ENCODE data around the gene CYCS. TPM values are rescaled to one million over a fixed set of nuclear protein-coding genes. Genes with fewer than 3 reads are reported as not detected.

CYCS gene
- total and polyA plus RNA-seq, 2 of the 8 experiments (the other 6 are each of a cell fraction or from before 2014, with no cell fraction given) = 48.6 to 229 TPM

GRCh38 chr7:25073451-25073850, 51.6 kb downstream of the CYCS start:
- H3K4me1 ChIP-seq (replicated peaks in 1 of 4; ENCODE audit: control insufficient read depth in 3 of 4, insufficient read depth in 4 of 4, low read length in 3 of 4) = no peaks in the 10 kb centered on the region; a peak in 1 of 7 replicates
- no peak overlapping the region for H4K8ac ChIP-seq (ENCODE audit: extremely low read depth, insufficient read depth, low read length)
- no peaks in the 10 kb centered on the region for H3K9me3 ChIP-seq (ENCODE audit: insufficient read depth in 2 of 2, low read depth in 1 of 2, low read length in 1 of 2)
- no peak overlapping the region for H2BK5ac ChIP-seq (ENCODE audit: low read depth, low read length)
- H2BK12ac ChIP-seq (ENCODE audit: low read depth, low read length) = no peak overlapping the region
- no peak overlapping the region for H3K9ac ChIP-seq (replicated peaks in 1 of 4; ENCODE audit: extremely low read depth in 1 of 4, low read depth in 3 of 4, low read length in 3 of 4)
- H2BK120ac ChIP-seq (replicated peaks; ENCODE audit: low read depth, low read length) = no peak overlapping the region
- no peak overlapping the region for H3K18ac ChIP-seq (ENCODE audit: extremely low read depth, low read length)
- CTCF ChIA-PET (ENCODE audit: partially characterized antibody) = interaction anchor here (1.1 to 2.2 kb wide), 5 partner anchors 21 to 264 kb away, joined by 3 to 7 read pairs (median 4); no protein-coding TSS in a partner anchor
- H3K56ac ChIP-seq (replicated peaks; ENCODE audit: insufficient read length, low read depth, low read length) = no peak overlapping the region
- no peaks in the 10 kb centered on the region for H3K36me3 ChIP-seq (ENCODE audit: control insufficient read depth in 2 of 4, insufficient read depth in 4 of 4, low read length in 3 of 4)
- H4K91ac ChIP-seq (replicated peaks; ENCODE audit: insufficient read length, low read length) = no peak overlapping the region
- H2AK5ac ChIP-seq (ENCODE audit: low read depth, low read length) = no peak overlapping the region
- H3K79me2 ChIP-seq (ENCODE audit: control insufficient read depth in 1 of 2, insufficient read depth in 2 of 2, low read length in 2 of 2) = no peaks in the 10 kb centered on the region
- H3K79me1 ChIP-seq (ENCODE audit: low read depth, low read length) = no peaks in the 10 kb centered on the region
- no peaks in the 10 kb centered on the region for H3K23me2 ChIP-seq (ENCODE audit: low read depth, low read length)
- no peak overlapping the region for H3K4me2 ChIP-seq (ENCODE audit: insufficient read depth in 1 of 2, low read depth in 2 of 2, low read length in 2 of 2)
- no peak overlapping the region for H3K14ac ChIP-seq (ENCODE audit: insufficient read length)
- H3K4ac ChIP-seq (replicated peaks; ENCODE audit: insufficient read length, low read depth, low read length) = no peak overlapping the region
- FAIRE-seq = no peak
- no peak for DNase-seq (ENCODE audit: low read depth in 1 of 2, low spot score in 2 of 2)
- no peak overlapping the region for H2BK20ac ChIP-seq (ENCODE audit: low read length)
- H2AFZ ChIP-seq (ENCODE audit: low read length) = no peak overlapping the region
- H3K4me3 ChIP-seq (ENCODE audit: extremely low read depth in 1 of 4, insufficient read depth in 2 of 4, low read depth in 3 of 4, low read length in 4 of 4) = no peak overlapping the region
- H4K20me1 ChIP-seq (replicated peaks in 1 of 2; ENCODE audit: control insufficient read depth in 1 of 2, insufficient read depth in 2 of 2, low read length in 2 of 2) = no peaks in the 10 kb centered on the region
- no peak overlapping the region for H3K27ac ChIP-seq (ENCODE audit: low read depth, low read length)
- H4K5ac ChIP-seq (ENCODE audit: insufficient read length, low read depth, low read length) = no peak overlapping the region
- H2BK15ac ChIP-seq (ENCODE audit: low read length) = no peak overlapping the region
- 83% methylated on average over 2 of the region's 2 CpGs; no CpG with 5 or more reads in 1 of the 2 experiments for WGBS, 2 experiments (ENCODE audit: extremely low coverage in 1 of 2, insufficient coverage in 1 of 2, insufficient read length in 1 of 2, insufficient replicate concordance in 2 of 2, low coverage in 1 of 2, low lambda C conversion rate in 2 of 2, missing lambda C conversion rate in 1 of 2)
- POLR2A ChIA-PET (ENCODE audit: partially characterized antibody) = no interaction called here
- H3K23ac ChIP-seq (ENCODE audit: insufficient read length) = no peak overlapping the region
- H3K27me3 ChIP-seq (replicated peaks in 1 of 4; ENCODE audit: control insufficient read depth in 3 of 4, extremely low read depth in 1 of 4, insufficient read depth in 3 of 4, low read length in 3 of 4) = no peaks in the 10 kb centered on the region
- TF ChIP-seq CREB1 (IDR thresholded peaks at IDR 0.05) (no peak), YY1 (IDR thresholded peaks at IDR 0.05; ENCODE audit: low read depth, low read length) (no peak), PHF8 (conservative IDR thresholded peaks at IDR 0.05; ENCODE audit: low read depth, low read length) (no peak), NANOG (IDR thresholded peaks at IDR 0.05; ENCODE audit: insufficient read depth, low read depth, low read length, poor library complexity, severe bottlenecking) (no peak), FOSL1 (IDR thresholded peaks at IDR 0.05; ENCODE audit: insufficient read depth, low read depth, low read length) (no peak), TAF7 (optimal IDR thresholded peaks at IDR 0.05; ENCODE audit: borderline replicate concordance, low read depth, low read length) (no peak), SP4 (IDR thresholded peaks at IDR 0.05; ENCODE audit: low read length) (no peak), BRCA1 (IDR thresholded peaks at IDR 0.05; ENCODE audit: low read depth, low read length) (no peak), TCF12 (IDR thresholded peaks at IDR 0.05; ENCODE audit: low read depth, low read length) (no peak), EP300 (IDR thresholded peaks at IDR 0.05; ENCODE audit: borderline replicate concordance in 1 of 2, low read depth in 2 of 2, low read length in 2 of 2) (no peak), HDAC6 (IDR thresholded peaks at IDR 0.05; ENCODE audit: low read depth, low read length) (no peak), CTBP2 (IDR thresholded peaks at IDR 0.05; ENCODE audit: borderline replicate concordance, insufficient read depth, insufficient read length, low read length) (no peak), HDAC2 (IDR thresholded peaks at IDR 0.05; ENCODE audit: borderline replicate concordance in 1 of 2, low read depth in 2 of 2, low read length in 2 of 2) (no peak), NRF1 (IDR thresholded peaks at IDR 0.05; ENCODE audit: low read depth, low read length) (no peak), ZNF274 (IDR thresholded peaks at IDR 0.05; ENCODE audit: borderline replicate concordance, extremely low read depth, low read length) (no peak)
